HEK293 (cell line): ENCODE results near the gene MYOG.

Experiments used
- CTCF ChIA-PET: fragments of 350-600 bp; formaldehyde crosslinking; extraction: SDS; loops from one replicate; lab custom pipeline; 2021; ENCODE audit warnings: antibody characterized with exemption; lab: Yijun Ruan, JAX
- POLR2A ChIA-PET: fragments of 300-600 bp; formaldehyde crosslinking; extraction: SDS; loops from one replicate; lab custom pipeline; 2020; ENCODE audit warnings: antibody characterized with exemption, inconsistent platforms; lab: Yijun Ruan, JAX
- H3K27ac ChIP-seq: fragments of 200-500 bp; sonication (Bioruptor generic); 2 replicates; pipeline ENCODE4 v1.5.1; 2014; ENCODE audit warnings: low read depth, low read length, control low read depth, inconsistent platforms; ENCODE audit errors: extremely low read depth
- H3K36me3 ChIP-seq, 2 experiments: fragments of 200-500 bp in 1 of 2; sonication (Bioruptor generic) in 1 of 2; 1 replicate in 1 of 2; 2 replicates in 1 of 2; pipeline ENCODE4 v1.5.1; 2014 to 2017; ENCODE audit warnings: inconsistent platforms in 2 of 2, low read length in 2 of 2; ENCODE audit not compliant: control insufficient read depth in 2 of 2, insufficient read depth in 1 of 2
- H3K4me1 ChIP-seq: fragments of 200-500 bp; sonication (Bioruptor generic); 2 replicates; pipeline ENCODE4 v1.5.1; 2014; ENCODE audit warnings: mild to moderate bottlenecking, low read length, inconsistent platforms; ENCODE audit not compliant: control insufficient read depth, insufficient read depth
- H3K4me3 ChIP-seq: 2 replicates; pipeline ENCODE4 v1.5.1; 2011; ENCODE audit warnings: low read depth, mild to moderate bottlenecking, control low read depth, low read length, moderate library complexity
- H3K9me3 ChIP-seq: fragments of 200-500 bp; sonication (Bioruptor generic); 2 replicates; pipeline ENCODE4 v1.5.1; 2014; ENCODE audit warnings: low read depth, low read length, inconsistent platforms; ENCODE audit not compliant: control insufficient read depth, insufficient read depth
- BCL6B ChIP-seq: fragments of 450-650 bp; formaldehyde crosslinking; IDR thresholded peaks from 2 replicates; pipeline ENCODE4 v1.5.1; 2017; ENCODE audit warnings: missing biosample characterization, missing genetic modification characterization
- KLF8 ChIP-seq: fragments of 450-650 bp; formaldehyde crosslinking; IDR thresholded peaks from 2 replicates; pipeline ENCODE4 v1.5.1; 2016; ENCODE audit warnings: missing biosample characterization, missing genetic modification characterization
- PATZ1 ChIP-seq: fragments of 450-650 bp; formaldehyde crosslinking; IDR thresholded peaks from 2 replicates; pipeline ENCODE4 v1.5.1; 2016; ENCODE audit warnings: missing biosample characterization, missing genetic modification characterization
- REPIN1 ChIP-seq: fragments of 450-650 bp; formaldehyde crosslinking; IDR thresholded peaks from 2 replicates; pipeline ENCODE4 v1.5.1; 2017; ENCODE audit warnings: missing biosample characterization, missing genetic modification characterization, low read depth
- ZBTB8A ChIP-seq: fragments of 450-650 bp; formaldehyde crosslinking; IDR thresholded peaks from 2 replicates; pipeline ENCODE4 v1.5.1; 2016; ENCODE audit warnings: missing biosample characterization, missing genetic modification characterization
- ZIC2 ChIP-seq: fragments of 450-650 bp; formaldehyde crosslinking; IDR thresholded peaks from 2 replicates; pipeline ENCODE4 v1.5.1; 2016; ENCODE audit warnings: missing biosample characterization, missing genetic modification characterization
- ZNF19 ChIP-seq: fragments of 450-650 bp; formaldehyde crosslinking; IDR thresholded peaks from 2 replicates; pipeline ENCODE4; 2016; ENCODE audit warnings: missing biosample characterization, missing genetic modification characterization, low read depth
- ZNF202 ChIP-seq: fragments of 450-650 bp; formaldehyde crosslinking; IDR thresholded peaks from 2 replicates; pipeline ENCODE4 v1.5.1; 2016; ENCODE audit warnings: missing biosample characterization, missing genetic modification characterization, borderline replicate concordance
- ZNF211 ChIP-seq: fragments of 450-650 bp; formaldehyde crosslinking; IDR thresholded peaks from 2 replicates; pipeline ENCODE4 v1.5.1; 2016; ENCODE audit warnings: low read depth, missing biosample characterization, missing genetic modification characterization
- ZNF24 ChIP-seq: fragments of 450-650 bp; formaldehyde crosslinking; IDR thresholded peaks from 2 replicates; pipeline ENCODE4 v1.5.1; 2016; ENCODE audit warnings: missing biosample characterization, missing genetic modification characterization
- ZNF280C ChIP-seq: fragments of 450-650 bp; formaldehyde crosslinking; IDR thresholded peaks from 2 replicates; pipeline ENCODE4 v1.5.1; 2016; ENCODE audit warnings: missing biosample characterization, missing genetic modification characterization
- ZNF350 ChIP-seq: fragments of 450-650 bp; formaldehyde crosslinking; IDR thresholded peaks from 2 replicates; pipeline ENCODE4 v1.5.0; 2017; ENCODE audit warnings: missing biosample characterization, mild to moderate bottlenecking, missing genetic modification characterization
- ZNF423 ChIP-seq: fragments of 450-650 bp; formaldehyde crosslinking; IDR thresholded peaks from 2 replicates; pipeline ENCODE4 v1.5.1; 2016; ENCODE audit warnings: missing biosample characterization, missing genetic modification characterization
- ZNF473 ChIP-seq: fragments of 450-650 bp; formaldehyde crosslinking; IDR thresholded peaks from 2 replicates; pipeline ENCODE4 v1.5.1; 2017; ENCODE audit warnings: missing biosample characterization, missing genetic modification characterization
- ZNF596 ChIP-seq: fragments of 450-650 bp; IDR thresholded peaks from 2 replicates; pipeline ENCODE4 v1.5.0; 2018; ENCODE audit warnings: missing biosample characterization, mild to moderate bottlenecking, missing genetic modification characterization, moderate library complexity
- ZNF623 ChIP-seq: fragments of 450-650 bp; formaldehyde crosslinking; IDR thresholded peaks from 2 replicates; pipeline ENCODE4 v1.5.1; 2016; ENCODE audit warnings: missing biosample characterization, missing genetic modification characterization
- ZNF707 ChIP-seq: fragments of 450-650 bp; formaldehyde crosslinking; IDR thresholded peaks from 2 replicates; pipeline ENCODE4 v1.5.1; 2016; ENCODE audit warnings: missing biosample characterization, missing genetic modification characterization
- ZNF76 ChIP-seq: fragments of 450-650 bp; formaldehyde crosslinking; IDR thresholded peaks from 2 replicates; pipeline ENCODE4; 2016; ENCODE audit warnings: low read depth, missing biosample characterization, missing genetic modification characterization, borderline replicate concordance
- ZNF776 ChIP-seq: fragments of 450-650 bp; formaldehyde crosslinking; IDR thresholded peaks from 2 replicates; pipeline ENCODE4 v1.5.0; 2017; ENCODE audit warnings: missing biosample characterization, missing genetic modification characterization, borderline replicate concordance
- ZSCAN4 ChIP-seq: fragments of 450-650 bp; formaldehyde crosslinking; IDR thresholded peaks from 2 replicates; pipeline ENCODE4 v1.5.1; 2017; ENCODE audit warnings: missing biosample characterization, missing genetic modification characterization

Gene MYOG

GRCh38 chr1:203086992-203087763, 1.4 kb upstream of the MYOG start:
- ChIA-PET CTCF (interaction anchor here (0.8 to 2.7 kb wide), 2 partner anchors 129 to 181 kb away, joined by 4 to 12 read pairs; no protein-coding TSS in a partner anchor), POLR2A (no interaction called here)
- Histone ChIP-seq H3K27ac (no peak overlapping the region), H3K9me3 (no peaks in the 10 kb centered on the region), H3K4me1 (no peaks in the 10 kb centered on the region), H3K36me3 (no peaks in the 10 kb centered on the region), H3K4me3 (no peak overlapping the region)
- TF ChIP-seq ZIC2 (tag by site-specific recombination) (peak; percentile 90), ZNF19 (no peak), ZSCAN4 (tag by site-specific recombination) (no peak)

- ChIA-PET POLR2A (interaction anchor here (0.7 kb wide), 1 partner anchor 222 kb away, joined by 3 read pairs; no protein-coding TSS in a partner anchor), CTCF (interaction anchor here (0.6 to 3.8 kb wide), 24 partner anchors 8 to 563 kb away, joined by 3 to 20 read pairs (median 4); no protein-coding TSS in a partner anchor)
- Histone ChIP-seq H3K4me1 (no peaks in the 10 kb centered on the region), H3K27ac (no peak overlapping the region), H3K36me3 (no peaks in the 10 kb centered on the region)
- TF ChIP-seq ZNF707 (tag by site-specific recombination) (no peak), ZNF211 (tag by site-specific recombination) (no peak), ZBTB8A (no peak), BCL6B (tag by site-specific recombination) (no peak), ZNF76 (tag by site-specific recombination) (no peak), KLF8 (no peak), ZNF623 (tag by site-specific recombination) (no peak), ZNF423 (tag by site-specific recombination) (no peak), ZNF280C (tag by site-specific recombination) (no peak), ZNF596 (tag by site-specific recombination) (no peak), ZNF202 (no peak), ZNF473 (tag by site-specific recombination) (no peak), ZNF24 (no peak), REPIN1 (tag by site-specific recombination) (no peak), ZNF350 (tag by site-specific recombination) (no peak), ZNF776 (tag by site-specific recombination) (no peak), PATZ1 (tag by site-specific recombination) (no peak)
- TF ChIP-seq, all 188 proteins: peak for 0
- Histone ChIP-seq H3K9me3 (no peaks in the 10 kb centered on the region), H3K4me3 (no peak overlapping the region)
These were observed 954 bp downstream of the MYOG start for GRCh38 chr1:203084588-203085527.
